GM12878 (cell line): ENCODE measurements around the gene TMEM223. TPM values are rescaled to one million over a fixed set of nuclear protein-coding genes. Genes with fewer than 3 reads are reported as not detected.

ENCODE experiments used
- ATAC-seq: fragments of 200-7000 bp; cut with Tn5 transposase; 3 replicates; pipeline ENCODE4 v1.9.1; 2020; ENCODE audit warnings: mild to moderate bottlenecking, moderate library complexity
- BruUV-seq: library from RNA; stranded (reverse); fragments of 400-500 nt; replicated peaks from 2 replicates; lab custom pipeline; 2021; lab: Mats Ljungman, UMichigan
- CTCF ChIA-PET: fragments of 300-600 bp; sonication (Branson Sonifier 250); formaldehyde crosslinking; extraction: SDS; loops from one replicate; lab custom pipeline; 2021; ENCODE audit warnings: inconsistent platforms; lab: Yijun Ruan, JAX
- POLR2A ChIA-PET: fragments of 350-600 bp; formaldehyde crosslinking; extraction: SDS; loops from one replicate; lab custom pipeline; 2021; ENCODE audit warnings: inconsistent platforms; lab: Charles Lee
- RAD21 ChIA-PET: fragments of 300-600 bp; sonication (Branson Sonifier 250); formaldehyde crosslinking; loops from one replicate; lab custom pipeline; 2023; ENCODE audit warnings: antibody characterized with exemption; ENCODE audit not compliant: unreplicated experiment; lab: Charles Lee
- SMC1A ChIA-PET: fragments of 300-600 bp; sonication (Branson Sonifier 250); formaldehyde crosslinking; loops from one replicate; lab custom pipeline; 2023; ENCODE audit not compliant: unreplicated experiment, uncharacterized antibody; lab: Charles Lee
- DNase-seq: peaks from one replicate; pipeline ENCODE4 v3.0.0-alpha.2; 2011; ENCODE audit warnings: low read depth, low spot score
- FAIRE-seq: peaks from 3 replicates; lab custom pipeline; 2011; peaks lifted over from hg19 to GRCh38; lab: Jason Lieb, UNC
- H2AFZ ChIP-seq: 2 replicates; pipeline ENCODE4 v1.6.0; 2011; ENCODE audit warnings: low read depth, low read length, control low read depth; ENCODE audit not compliant: control insufficient read depth
- H3K27ac ChIP-seq: 2 replicates; pipeline ENCODE4 v1.5.1; 2011; ENCODE audit warnings: control low read depth; ENCODE audit not compliant: control insufficient read depth, insufficient read depth
- H3K27me3 ChIP-seq, 2 experiments: replicated peaks in 1 of 2; 2 replicates each; pipeline versions ENCODE4 v1.6.0 to v1.6.1; 2011; ENCODE audit warnings: low read length in 1 of 2; ENCODE audit not compliant: control insufficient read depth in 2 of 2, insufficient read depth in 2 of 2
- H3K36me3 ChIP-seq, 2 experiments: 2 replicates each; pipeline ENCODE4 v1.5.1; 2011; ENCODE audit warnings: low read length in 1 of 2; ENCODE audit not compliant: control insufficient read depth in 2 of 2, insufficient read depth in 2 of 2
- H3K4me1 ChIP-seq: 2 replicates; pipeline ENCODE4 v1.6.1; 2011; ENCODE audit warnings: mild to moderate bottlenecking, low read length, moderate library complexity, mixed read lengths; ENCODE audit not compliant: control insufficient read depth, insufficient read depth
- H3K4me2 ChIP-seq: 2 replicates; pipeline ENCODE4 v1.6.0; 2011; ENCODE audit warnings: control low read depth; ENCODE audit not compliant: control insufficient read depth, insufficient read depth
- H3K4me3 ChIP-seq: fragments of 200-600 bp; sonication (generic); 2 replicates; pipeline ENCODE4 v1.5.1; 2016
- H3K79me2 ChIP-seq: 2 replicates; pipeline ENCODE4 v1.6.0; 2011; ENCODE audit warnings: low read length; ENCODE audit not compliant: control insufficient read depth, insufficient read depth
- H3K9ac ChIP-seq: 2 replicates; pipeline ENCODE4 v1.8.0; 2011; ENCODE audit warnings: low read length, control low read depth, mixed read lengths; ENCODE audit not compliant: control insufficient read depth, insufficient read depth
- H3K9me3 ChIP-seq: replicated peaks from 3 replicates; pipeline ENCODE4 v1.5.1; 2011; ENCODE audit warnings: mild to moderate bottlenecking, low read length; ENCODE audit not compliant: control insufficient read depth, insufficient read depth
- H4K20me1 ChIP-seq: 2 replicates; pipeline ENCODE4 v1.6.0; 2011; ENCODE audit not compliant: control insufficient read depth, insufficient read depth
- CBFB ChIP-seq: IDR thresholded peaks from 2 replicates; pipeline ENCODE4 v1.6.1; 2016; ENCODE audit warnings: antibody characterized with exemption, low read depth
- ESRRA ChIP-seq: IDR thresholded peaks from 2 replicates; pipeline ENCODE4 v1.6.1; 2012; ENCODE audit warnings: mild to moderate bottlenecking, low read length, improper control_type of control experiment
- GABPA ChIP-seq: IDR thresholded peaks from 2 replicates; pipeline ENCODE4 v1.6.1; 2014; ENCODE audit warnings: antibody characterized with exemption, low read depth, mild to moderate bottlenecking, inconsistent platforms
- MXI1 ChIP-seq: fragments of 150-350 bp; IDR thresholded peaks from 2 replicates; pipeline ENCODE4 v1.6.1; 2011; ENCODE audit warnings: low read depth, mild to moderate bottlenecking, inconsistent platforms, low read length, improper control_type of control experiment
- MYB ChIP-seq: fragments of 150-350 bp; IDR thresholded peaks from 2 replicates; pipeline ENCODE4 v1.6.1; 2014; ENCODE audit warnings: mild to moderate bottlenecking, low read depth, low read length, borderline replicate concordance
- POU2F2 ChIP-seq: IDR thresholded peaks from 3 replicates; pipeline ENCODE4 v1.6.1; 2011; ENCODE audit warnings: low read depth, mild to moderate bottlenecking, low read length, borderline replicate concordance
- SP1 ChIP-seq: IDR thresholded peaks from one replicate; pipeline ENCODE4 v1.6.1; 2011; ENCODE audit warnings: low read depth, low read length
- ZNF24 ChIP-seq: fragments of 450-650 bp; IDR thresholded peaks from 2 replicates; pipeline ENCODE4 v1.6.1; 2017; ENCODE audit warnings: antibody characterized with exemption, mild to moderate bottlenecking
- WGBS: methylation state at CpG from one replicate; pipeline ENCODE4 v1.1.6; 2016; ENCODE audit warnings: low lambda C conversion rate; ENCODE audit not compliant: insufficient replicate concordance, insufficient coverage; ENCODE audit errors: missing lambda C conversion rate; 5-methylcytosine and 5-hydroxymethylcytosine counted together
- in situ Hi-C: fragments of 300-500 bp; cut with MboI; formaldehyde crosslinking; loops from 9 replicates; pipeline ENCODE4 v1.14.3; 2018; ENCODE audit warnings: mixed read lengths
- intact Hi-C: fragments of 100-400 bp; cut with micrococcal nuclease; formaldehyde crosslinking; loops from one replicate; pipeline ENCODE4 v1.14.2; 2022; ENCODE audit not compliant: unreplicated experiment
- polyA plus RNA-seq, 11 experiments: library from polyadenylated mRNA; depleted of rRNA in 4 of 11; unstranded in 6 of 11; stranded (reverse) in 5 of 11; fragments of >200 nt; fragmentation: Nextera tagmentation in 4 of 11; fragmentation: Illumina TruSeq in 1 of 11; extraction: Ambion mirVana in 4 of 11; extraction: Trizol in 1 of 11; gene quantifications; 1 replicate in 1 of 11; 2 replicates in 10 of 11; pipeline versions ENCODE4 v1.2.1 to v1.2.3, GENCODE V29; 2011 to 2016; ENCODE audit warnings: inconsistent platforms in 2 of 11, missing spikeins in 2 of 11, low read depth in 1 of 11
- total RNA-seq, 4 experiments: library from RNA; depleted of rRNA in 3 of 4; stranded (reverse); fragments of >200 nt in 3 of 4; fragmentation: Illumina TruSeq in 1 of 4; extraction: Trizol in 1 of 4; gene quantifications; 2 replicates each; pipeline versions ENCODE4 v1.2.1 to v1.2.3, GENCODE V29; 2013 to 2021
- TF ChIP-seq, protein P1 (sequence below): fragments of 150-350 bp; IDR thresholded peaks from 2 replicates; pipeline ENCODE4 v1.6.1; 2014; ENCODE audit warnings: mild to moderate bottlenecking, low read depth, low read length
- TF ChIP-seq, protein P2 (sequence below): fragments of 450-650 bp; IDR thresholded peaks from 2 replicates; pipeline ENCODE4 v1.6.1; 2017; ENCODE audit warnings: mild to moderate bottlenecking, low read depth, inconsistent platforms; ENCODE audit not compliant: poor library complexity, severe bottlenecking

Gene TMEM223
- total and polyA plus RNA-seq, 10 of the 15 experiments (the other 5 are each of a cell fraction or from before 2014, with no cell fraction given), result 5.3 to 33.2 (median 14.0) TPM

DNA sequence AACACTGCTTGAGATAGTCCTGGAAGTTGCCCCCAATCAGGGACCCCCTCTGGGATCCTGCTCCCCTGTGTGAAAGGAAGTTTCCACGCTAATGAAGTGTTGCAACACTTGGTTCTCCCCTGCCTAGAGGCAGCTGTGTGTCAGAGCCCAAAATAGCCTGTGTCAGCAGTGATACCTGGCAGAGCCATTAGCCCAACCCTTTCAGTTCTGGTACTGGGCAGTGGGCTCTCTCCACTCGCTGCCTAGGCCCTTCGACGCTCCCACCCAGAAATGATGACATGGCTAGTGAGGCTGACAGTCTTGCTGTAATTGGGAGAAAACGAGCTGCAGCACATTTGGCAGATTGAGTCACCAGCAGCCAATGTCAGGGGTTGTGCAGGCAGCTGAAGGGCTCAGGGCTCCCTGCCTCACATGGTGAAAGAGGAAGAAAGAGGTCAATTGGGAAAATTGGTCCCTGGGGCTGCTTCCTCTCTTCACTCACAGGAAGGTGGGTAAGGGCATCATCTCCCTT lies 14.9 kb upstream of the TMEM223 start:
- FAIRE-seq, result no peak
- Histone ChIP-seq H3K36me3 (peaks cover 2 to 13% of the 10 kb centered on the region in 2 experiments; a peak in 3 of 4 replicates), H3K9ac (peak overlapping the region; percentile 95), H3K4me3 (peak overlapping the region; percentile 85; the same call in 1 of the 2 replicates), H3K79me2 (peaks cover 25% of the 10 kb centered on the region), H3K4me2 (peak overlapping the region; percentile 91), H3K9me3 (no peaks in the 10 kb centered on the region), H3K27ac (peak overlapping the region; percentile 69)
- ChIA-PET SMC1A (interaction anchor here (0.6 to 2.1 kb wide), 9 partner anchors 9 to 142 kb away, joined by 3 to 10 read pairs (median 3); partner anchors contain the start of gene STX5), CTCF (interaction anchor here (0.9 to 1.9 kb wide), 5 partner anchors 9 to 125 kb away, joined by 3 to 15 read pairs (median 3); no protein-coding TSS in a partner anchor)
- no peak for DNase-seq
- 42% methylated on average over 5 of the region's 5 CpGs for WGBS
- TF ChIP-seq MXI1, result no peak
- no peak for TF ChIP-seq SP1
- TF ChIP-seq MYB, result no peak
- TF ChIP-seq, protein P1, sequence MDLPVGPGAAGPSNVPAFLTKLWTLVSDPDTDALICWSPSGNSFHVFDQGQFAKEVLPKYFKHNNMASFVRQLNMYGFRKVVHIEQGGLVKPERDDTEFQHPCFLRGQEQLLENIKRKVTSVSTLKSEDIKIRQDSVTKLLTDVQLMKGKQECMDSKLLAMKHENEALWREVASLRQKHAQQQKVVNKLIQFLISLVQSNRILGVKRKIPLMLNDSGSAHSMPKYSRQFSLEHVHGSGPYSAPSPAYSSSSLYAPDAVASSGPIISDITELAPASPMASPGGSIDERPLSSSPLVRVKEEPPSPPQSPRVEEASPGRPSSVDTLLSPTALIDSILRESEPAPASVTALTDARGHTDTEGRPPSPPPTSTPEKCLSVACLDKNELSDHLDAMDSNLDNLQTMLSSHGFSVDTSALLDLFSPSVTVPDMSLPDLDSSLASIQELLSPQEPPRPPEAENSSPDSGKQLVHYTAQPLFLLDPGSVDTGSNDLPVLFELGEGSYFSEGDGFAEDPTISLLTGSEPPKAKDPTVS, result no peak
- TF ChIP-seq ESRRA, result no peak
- TF ChIP-seq POU2F2, result no peak
- no peak for TF ChIP-seq CBFB
- TF ChIP-seq ZNF24, result no peak
- TF ChIP-seq, protein P2, sequence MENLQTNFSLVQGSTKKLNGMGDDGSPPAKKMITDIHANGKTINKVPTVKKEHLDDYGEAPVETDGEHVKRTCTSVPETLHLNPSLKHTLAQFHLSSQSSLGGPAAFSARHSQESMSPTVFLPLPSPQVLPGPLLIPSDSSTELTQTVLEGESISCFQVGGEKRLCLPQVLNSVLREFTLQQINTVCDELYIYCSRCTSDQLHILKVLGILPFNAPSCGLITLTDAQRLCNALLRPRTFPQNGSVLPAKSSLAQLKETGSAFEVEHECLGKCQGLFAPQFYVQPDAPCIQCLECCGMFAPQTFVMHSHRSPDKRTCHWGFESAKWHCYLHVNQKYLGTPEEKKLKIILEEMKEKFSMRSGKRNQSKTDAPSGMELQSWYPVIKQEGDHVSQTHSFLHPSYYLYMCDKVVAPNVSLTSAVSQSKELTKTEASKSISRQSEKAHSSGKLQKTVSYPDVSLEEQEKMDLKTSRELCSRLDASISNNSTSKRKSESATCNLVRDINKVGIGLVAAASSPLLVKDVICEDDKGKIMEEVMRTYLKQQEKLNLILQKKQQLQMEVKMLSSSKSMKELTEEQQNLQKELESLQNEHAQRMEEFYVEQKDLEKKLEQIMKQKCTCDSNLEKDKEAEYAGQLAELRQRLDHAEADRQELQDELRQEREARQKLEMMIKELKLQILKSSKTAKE, result no peak
- no peak for TF ChIP-seq GABPA
- TF ChIP-seq, all 136 proteins: peak for 0
- no peak overlapping the region; the same call in 1 of the 2 replicates for H2AFZ ChIP-seq
- no TSS peak for BruUV-seq
- peaks cover 15% of the 10 kb centered on the region for H3K4me1 ChIP-seq
- in situ Hi-C loops (no loop called here), intact Hi-C loops (no loop called here)
- RAD21 ChIA-PET, result interaction anchor here (0.9 to 2.0 kb wide), 8 partner anchors 9 to 141 kb away, joined by 3 to 9 read pairs (median 4); partner anchors contain the start of genes C11orf98, CSKMT, STX5 and TEX54
- H3K27me3 ChIP-seq, result no peaks in the 10 kb centered on the region
- no peaks in the 10 kb centered on the region for H4K20me1 ChIP-seq
- POLR2A ChIA-PET, result interaction anchor here (0.5 to 2.2 kb wide), 19 partner anchors 8 to 1398 kb away, joined by 3 to 17 read pairs (median 6); partner anchors contain the start of genes STX5, TEX54, TMEM179B and TMEM223
- no peak for ATAC-seq
